22Rv1 (cell line): ENCODE results near the gene VPS35L.

Experiments used
- H3K27ac ChIP-seq: fragments of 450-650 bp; 2 replicates; pipeline ENCODE4 v1.5.1; 2017
- ZFX ChIP-seq: fragments of 450-650 bp; IDR thresholded peaks from 2 replicates; pipeline ENCODE4 v1.6.1; 2017; ENCODE audit warnings: antibody characterized with exemption, borderline replicate concordance
- TF ChIP-seq, protein P1 (sequence below): fragments of 450-650 bp; IDR thresholded peaks from 2 replicates; pipeline ENCODE4 v1.5.1; 2017; ENCODE audit warnings: mild to moderate bottlenecking

VPS35L gene

DNA sequence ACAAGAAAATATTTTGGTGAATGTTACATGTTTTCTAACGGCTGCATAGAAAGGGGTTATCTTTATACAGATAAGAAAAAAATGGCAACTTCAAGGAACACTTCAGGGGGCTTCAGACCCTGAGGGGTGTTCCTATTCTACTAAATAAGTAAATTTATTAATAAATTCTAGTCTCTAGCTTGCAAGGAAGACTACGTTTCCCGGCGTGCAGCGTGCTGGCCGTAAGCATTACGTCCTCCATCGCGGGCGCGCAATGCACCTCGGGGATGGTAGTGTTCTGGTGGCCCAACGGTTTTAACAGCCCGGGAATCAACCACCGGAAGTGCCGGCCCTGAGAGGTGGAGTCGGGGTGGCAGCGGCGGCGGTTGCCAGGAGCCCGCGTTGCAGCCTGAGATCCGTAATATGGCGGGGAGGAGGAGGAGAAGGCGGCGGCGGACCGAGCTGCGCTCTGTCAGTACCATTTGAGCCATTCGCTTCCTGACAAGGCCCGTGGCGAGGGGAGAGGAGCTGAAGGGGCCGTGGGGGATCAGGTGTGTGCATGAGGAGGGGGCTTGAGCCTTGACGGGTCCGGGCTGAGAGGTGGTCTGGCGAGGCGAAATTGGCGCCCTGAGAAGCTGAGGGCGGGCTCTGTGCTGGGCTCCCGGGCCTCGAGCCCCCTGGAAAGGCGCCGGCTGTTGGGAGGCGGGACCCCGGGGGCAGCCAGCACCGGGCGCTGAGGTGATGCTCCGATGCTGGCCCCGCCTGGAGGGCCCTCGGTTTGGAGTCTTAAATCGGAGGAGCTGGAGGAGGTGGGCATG, 31.7 kb upstream of the VPS35L start, which contains the start of gene CCP110:
Gene CCP110 (plus strand): TSS at position 384 of the 797 bp plus-strand sequence. CDS start 3,940 bp downstream, outside the sequence.
- H3K27ac ChIP-seq: peak within 1 kb of the TSS; percentile 83

DNA sequence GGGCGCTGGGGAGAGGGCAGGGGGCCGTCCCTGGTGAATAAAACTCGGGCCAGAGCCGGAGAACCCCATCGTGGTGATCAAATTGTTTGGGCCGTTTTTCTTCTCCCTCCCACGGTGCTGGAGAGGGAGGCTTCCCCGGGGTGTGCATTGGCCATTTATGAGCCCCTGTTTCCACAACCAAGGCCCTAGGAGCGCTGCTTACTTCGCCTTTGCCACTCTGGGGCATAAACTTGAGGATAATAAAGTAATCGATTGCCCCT, 31.2 kb upstream of the VPS35L start:
- TF ChIP-seq, protein P1, sequence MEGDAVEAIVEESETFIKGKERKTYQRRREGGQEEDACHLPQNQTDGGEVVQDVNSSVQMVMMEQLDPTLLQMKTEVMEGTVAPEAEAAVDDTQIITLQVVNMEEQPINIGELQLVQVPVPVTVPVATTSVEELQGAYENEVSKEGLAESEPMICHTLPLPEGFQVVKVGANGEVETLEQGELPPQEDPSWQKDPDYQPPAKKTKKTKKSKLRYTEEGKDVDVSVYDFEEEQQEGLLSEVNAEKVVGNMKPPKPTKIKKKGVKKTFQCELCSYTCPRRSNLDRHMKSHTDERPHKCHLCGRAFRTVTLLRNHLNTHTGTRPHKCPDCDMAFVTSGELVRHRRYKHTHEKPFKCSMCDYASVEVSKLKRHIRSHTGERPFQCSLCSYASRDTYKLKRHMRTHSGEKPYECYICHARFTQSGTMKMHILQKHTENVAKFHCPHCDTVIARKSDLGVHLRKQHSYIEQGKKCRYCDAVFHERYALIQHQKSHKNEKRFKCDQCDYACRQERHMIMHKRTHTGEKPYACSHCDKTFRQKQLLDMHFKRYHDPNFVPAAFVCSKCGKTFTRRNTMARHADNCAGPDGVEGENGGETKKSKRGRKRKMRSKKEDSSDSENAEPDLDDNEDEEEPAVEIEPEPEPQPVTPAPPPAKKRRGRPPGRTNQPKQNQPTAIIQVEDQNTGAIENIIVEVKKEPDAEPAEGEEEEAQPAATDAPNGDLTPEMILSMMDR: no peak
- no peak for TF ChIP-seq ZFX
- H3K27ac ChIP-seq: peak overlapping the region; percentile 54

More for the DNA sequence above, 31.7 kb upstream of the VPS35L start, which contains the start of gene CCP110:
- TF ChIP-seq, protein P1: no peak
- TF ChIP-seq ZFX: no peak

DNA sequence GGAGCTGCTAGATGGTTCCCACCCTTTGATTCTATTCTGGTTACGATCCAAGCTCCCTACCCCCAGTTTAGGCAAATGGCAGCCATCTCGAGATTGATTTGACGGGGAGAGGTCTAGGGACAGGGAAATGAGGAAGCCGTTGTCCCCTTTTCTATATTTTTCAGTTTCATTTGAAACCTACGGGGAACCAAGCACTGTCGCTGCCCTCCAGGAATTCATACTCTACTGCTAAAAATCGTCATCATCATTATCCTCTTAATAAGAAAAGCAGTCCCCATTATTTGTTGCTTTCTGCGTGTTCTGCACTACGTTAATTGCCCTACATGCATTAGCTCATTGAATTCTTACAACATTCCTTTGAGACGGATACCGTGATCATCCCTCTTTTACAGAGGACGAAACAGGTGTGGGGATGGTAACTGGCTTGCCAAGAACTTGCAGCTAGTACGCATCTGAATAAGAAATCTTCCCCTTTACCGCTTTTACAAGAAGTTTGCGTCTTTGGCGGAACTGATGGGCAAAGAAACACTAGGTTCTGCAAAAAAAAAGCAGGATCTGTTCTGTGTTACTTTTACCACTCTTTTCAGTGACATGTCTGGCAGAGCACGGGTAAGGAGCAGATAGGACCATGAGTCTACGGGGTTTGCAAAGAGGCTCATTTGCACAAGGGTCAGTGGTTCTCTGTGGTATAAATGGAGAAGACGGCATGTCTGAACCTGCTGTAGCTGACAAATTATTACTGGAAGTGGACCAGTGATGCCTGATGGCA, 30.7 kb upstream of the VPS35L start:
- H3K27ac ChIP-seq: peak overlapping the region; percentile 54
- TF ChIP-seq, protein P1: no peak
- TF ChIP-seq ZFX: no peak

DNA sequence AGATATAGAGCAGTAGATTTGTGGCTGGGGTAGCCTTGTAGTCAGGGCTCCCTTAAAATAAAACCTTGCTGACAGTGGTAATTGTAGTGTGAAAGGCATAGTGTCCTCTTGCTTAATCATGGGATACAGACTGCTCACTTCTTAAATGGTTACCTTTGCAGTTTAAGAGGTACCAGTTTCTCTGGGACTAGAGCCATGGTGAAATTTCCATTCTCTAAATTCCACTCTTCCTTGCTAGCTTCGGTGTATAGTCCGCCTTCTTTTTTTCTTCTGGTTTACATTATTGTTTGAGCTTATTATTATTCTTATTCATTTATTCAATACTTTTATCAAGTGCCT, 30.1 kb upstream of the VPS35L start:
- H3K27ac ChIP-seq: no peak overlapping the region
- TF ChIP-seq, protein P1: no peak
- TF ChIP-seq ZFX: no peak

DNA sequence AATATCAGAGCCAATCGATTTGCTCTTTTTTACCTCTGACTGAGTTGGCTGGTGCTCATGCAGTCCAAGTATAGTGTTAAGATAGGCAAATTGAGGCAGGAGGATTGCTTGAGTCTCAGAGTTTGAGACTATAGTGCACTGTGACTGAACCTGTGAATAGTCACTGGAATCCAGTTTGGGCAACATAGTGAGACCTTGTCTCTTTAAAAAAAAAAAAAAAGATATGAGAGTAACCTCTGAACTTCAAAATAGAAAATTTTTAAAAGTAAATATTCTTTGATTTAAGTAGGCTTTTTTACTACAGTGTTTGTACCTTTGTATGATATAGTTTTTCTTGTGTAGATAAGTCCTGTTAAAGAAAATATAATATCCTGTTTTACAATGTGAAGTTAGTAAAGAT, 28.3 kb upstream of the VPS35L start:
- H3K27ac ChIP-seq: no peak overlapping the region
- TF ChIP-seq, protein P1: no peak
- TF ChIP-seq ZFX: no peak

DNA sequence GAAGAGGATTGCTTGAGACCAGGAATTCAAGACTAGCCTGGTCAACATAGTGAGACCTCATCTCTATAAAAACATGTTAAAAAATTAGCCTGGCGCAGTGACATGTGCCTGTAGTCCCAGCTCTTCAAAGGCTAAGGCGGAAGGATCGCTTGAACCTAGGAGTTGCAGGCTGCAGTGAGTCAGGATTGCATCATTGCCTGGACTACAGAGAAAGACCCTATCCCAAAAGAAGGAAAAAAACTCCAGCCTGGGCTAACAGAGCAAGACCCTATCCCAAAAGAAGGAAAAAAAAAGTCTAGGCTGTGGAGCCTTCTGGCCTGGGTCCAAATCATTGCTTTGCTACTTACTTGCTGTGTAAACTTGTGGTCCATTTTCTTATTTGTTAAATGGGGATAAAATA, 26.8 kb upstream of the VPS35L start:
- no peak overlapping the region for H3K27ac ChIP-seq
- TF ChIP-seq ZFX: no peak
- TF ChIP-seq, protein P1: no peak

DNA sequence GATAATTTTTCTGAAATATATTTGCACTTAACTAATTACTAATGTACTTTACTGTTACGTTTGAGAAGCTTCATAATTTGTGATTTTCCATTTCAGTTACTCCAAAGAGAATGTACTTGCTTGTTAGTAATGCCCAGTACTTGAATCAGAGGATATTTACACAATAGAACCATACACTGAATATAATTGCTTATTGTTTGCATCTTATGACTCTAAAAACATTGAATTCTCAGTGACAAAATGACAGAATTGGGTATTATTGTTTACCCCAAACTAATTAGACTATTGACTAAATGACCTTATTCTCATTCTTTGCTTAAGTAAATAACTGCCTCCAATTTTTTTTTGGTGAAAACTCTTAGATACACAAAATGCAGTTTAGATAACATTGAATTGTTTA, 22.9 kb upstream of the VPS35L start:
- TF ChIP-seq, protein P1: no peak
- no peak for TF ChIP-seq ZFX
- H3K27ac ChIP-seq: peak overlapping the region; percentile 50
